ENCODE results near the gene TARBP1. TPM values are rescaled to one million over a fixed set of nuclear protein-coding genes. Genes with fewer than 3 reads are reported as not detected.
"Not testable (repeated sequence)": the region's sequence is repeated elsewhere in the genome, so short reads cannot be mapped to it uniquely, and the experiment has no call there.

Gene TARBP1
- total RNA-seq, 4 donors from 2014 or later = 24.9 to 48.9 (median 34.4) TPM

GRCh38 chr1:234521836-234522235, 42.9 kb upstream of the TARBP1 start:
- H3K27ac ChIP-seq = peak overlapping the region in 3 of 4 donors; percentile 30 to 94 (median 91)
- WGBS, 2 donors = 91 to 95% methylated on average over 5 of the region's 5 CpGs
- DNase-seq (ENCODE audit: low spot score in 2 of 2) = no peak
- no peaks in the 10 kb centered on the region for H3K27me3 ChIP-seq
- H3K4me3 ChIP-seq = no peak overlapping the region
- H3K36me3 ChIP-seq = no peaks in the 10 kb centered on the region
- peaks cover 3 to 29% (median 23%) of the 10 kb centered on the region in 4 donors for H3K4me1 ChIP-seq
- no peaks in the 10 kb centered on the region for H3K9me3 ChIP-seq
- no peak for TF ChIP-seq EP300 (IDR thresholded peaks at IDR 0.05)
- TF ChIP-seq CTCF (IDR thresholded peaks at IDR 0.05) = no peak
- TF ChIP-seq POLR2A (IDR thresholded peaks at IDR 0.05) = no peak

GRCh38 chr1:234520908-234521817, 42.2 kb upstream of the TARBP1 start:
- Histone ChIP-seq H3K4me1 (peaks cover 3 to 34% (median 23%) of the 10 kb centered on the region in 4 donors), H3K36me3 (no peaks in the 10 kb centered on the region), H3K9me3 (no peaks in the 10 kb centered on the region), H3K27ac (peak overlapping the region in 3 of 4 donors; percentile 30 to 94 (median 91)), H3K4me3 (no peak overlapping the region), H3K27me3 (no peaks in the 10 kb centered on the region)
- WGBS, 2 donors = 83 to 92% methylated on average over 6 of the region's 6 CpGs
- no peak for DNase-seq (ENCODE audit: low spot score in 2 of 2)
- no peak for TF ChIP-seq POLR2A (IDR thresholded peaks at IDR 0.05)
- no peak for TF ChIP-seq CTCF (IDR thresholded peaks at IDR 0.05)
- no peak for TF ChIP-seq EP300 (IDR thresholded peaks at IDR 0.05)

GRCh38 chr1:234519506-234519905, 40.5 kb upstream of the TARBP1 start:
- no peak for DNase-seq (ENCODE audit: low spot score in 2 of 2)
- H3K27ac ChIP-seq = no peak overlapping the region

GRCh38 chr1:234518876-234519275, 39.9 kb upstream of the TARBP1 start:
- no peak overlapping the region for H3K4me3 ChIP-seq
- H3K27me3 ChIP-seq = no peaks in the 10 kb centered on the region
- H3K4me1 ChIP-seq = peaks cover 0 to 33% (median 19%) of the 10 kb centered on the region in 4 donors
- no peaks in the 10 kb centered on the region for H3K36me3 ChIP-seq
- H3K27ac ChIP-seq = peak overlapping the region in 1 of 4 donors; percentile 37
- 81 to 83% methylated on average over 10 of the region's 10 CpGs for WGBS, 2 donors
- no peaks in the 10 kb centered on the region for H3K9me3 ChIP-seq
- no peak for TF ChIP-seq POLR2A (IDR thresholded peaks at IDR 0.05)
- TF ChIP-seq EP300 (IDR thresholded peaks at IDR 0.05) = no peak
- TF ChIP-seq CTCF (IDR thresholded peaks at IDR 0.05) = no peak
- no peak for DNase-seq (ENCODE audit: low spot score in 2 of 2)

More at GRCh38 chr1:234519506-234519905, 40.5 kb upstream of the TARBP1 start:
- TF ChIP-seq EP300 (IDR thresholded peaks at IDR 0.05) (no peak), CTCF (IDR thresholded peaks at IDR 0.05) (no peak), POLR2A (IDR thresholded peaks at IDR 0.05) (no peak)
- H3K36me3 ChIP-seq = no peaks in the 10 kb centered on the region
- no peaks in the 10 kb centered on the region for H3K9me3 ChIP-seq
- peaks cover 3 to 40% (median 24%) of the 10 kb centered on the region in 4 donors for H3K4me1 ChIP-seq
- H3K27me3 ChIP-seq = no peaks in the 10 kb centered on the region
- H3K4me3 ChIP-seq = no peak overlapping the region
- WGBS, 2 donors = 90 to 92% methylated on average over 10 of the region's 10 CpGs

GRCh38 chr1:234518086-234518485, 39.1 kb upstream of the TARBP1 start:
- not testable (repeated sequence) for H3K27me3 ChIP-seq; H3K9me3 ChIP-seq; H3K4me3 ChIP-seq; H3K36me3 ChIP-seq; DNase-seq (ENCODE audit: low spot score in 2 of 2)
- Histone ChIP-seq H3K4me1 (peaks cover 0 to 29% (median 13%) of the 10 kb centered on the region in 4 donors), H3K27ac (peak overlapping the region in 1 of 4 donors; percentile 37)
- 81 to 83% methylated on average over 10 of the region's 10 CpGs for WGBS, 2 donors

All from tibial nerve (tissue), 4 donors.